Endothelial cell of umbilical vein (primary cell): ENCODE measurements around the gene AFDN. TPM values are rescaled to one million over a fixed set of nuclear protein-coding genes. Genes with fewer than 3 reads are reported as not detected.

Experiments used
- BruUV-seq: library from RNA; stranded (reverse); fragments of 400-500 nt; replicated peaks from 2 replicates; lab custom pipeline; 2021; lab: Mats Ljungman, UMichigan
- CTCF ChIA-PET: fragments of 300-600, 350-600 bp; sonication (Branson Sonifier 250); formaldehyde crosslinking; loops from one replicate; lab custom pipeline; 2021; ENCODE audit warnings: antibody characterized with exemption, inconsistent platforms; lab: Charles Lee
- POLR2A ChIA-PET: fragments of 300-600, 350-600 bp; sonication (Branson Sonifier 250); formaldehyde crosslinking; loops from one replicate; lab custom pipeline; 2021; ENCODE audit warnings: antibody characterized with exemption, inconsistent platforms; lab: Charles Lee
- DNase-seq: peaks from one replicate; pipeline ENCODE4 v3.0.0-alpha.2; 2011; ENCODE audit warnings: low read depth, low spot score
- FAIRE-seq: peaks from 2 replicates; lab custom pipeline; 2011; peaks lifted over from hg19 to GRCh38; lab: Jason Lieb, UNC
- H2AFZ ChIP-seq: 2 replicates; pipeline ENCODE4 v1.6.0; 2012; ENCODE audit warnings: low read depth, low read length, control low read depth, inconsistent platforms
- H3K27ac ChIP-seq: 2 replicates; pipeline ENCODE4 v1.5.1; 2011; ENCODE audit warnings: low read depth, mild to moderate bottlenecking, control low read depth, low read length, moderate library complexity; ENCODE audit not compliant: insufficient read depth
- H3K27me3 ChIP-seq, 2 experiments: 2 replicates each; pipeline versions ENCODE4 v1.6.0 to v1.6.1; 2011; ENCODE audit warnings: low read length in 2 of 2, mixed read lengths in 1 of 2; ENCODE audit not compliant: control insufficient read depth in 2 of 2, insufficient read depth in 2 of 2
- H3K36me3 ChIP-seq, 2 experiments: 2 replicates in 1 of 2; 3 replicates in 1 of 2; pipeline ENCODE4 v1.5.1; 2011; ENCODE audit warnings: low read length in 2 of 2, mild to moderate bottlenecking in 1 of 2, moderate library complexity in 1 of 2; ENCODE audit not compliant: control insufficient read depth in 2 of 2, insufficient read depth in 2 of 2; ENCODE audit errors: extremely low read depth in 1 of 2
- H3K4me1 ChIP-seq: 3 replicates; pipeline ENCODE4 v1.5.1; 2011; ENCODE audit warnings: mild to moderate bottlenecking, low read length; ENCODE audit not compliant: control insufficient read depth, insufficient read depth; ENCODE audit errors: extremely low read depth
- H3K4me2 ChIP-seq: 2 replicates; pipeline ENCODE4 v1.6.1; 2011; ENCODE audit warnings: low read length, control low read depth, mixed read lengths; ENCODE audit not compliant: insufficient read depth
- H3K4me3 ChIP-seq, 3 experiments: fragments of 200-600 bp in 1 of 3; sonication (generic), shearing (Covaris generic) in 1 of 3; replicated peaks in 1 of 3; 2 replicates each; pipeline ENCODE4 v1.5.1; 2011 to 2016; ENCODE audit warnings: control low read depth in 3 of 3, low read length in 3 of 3, mild to moderate bottlenecking in 2 of 3, inconsistent platforms in 1 of 3, low read depth in 1 of 3, moderate library complexity in 1 of 3; ENCODE audit not compliant: insufficient read depth in 1 of 3
- H3K79me2 ChIP-seq: 2 replicates; pipeline ENCODE4 v1.6.0; 2012; ENCODE audit warnings: low read length, inconsistent platforms; ENCODE audit not compliant: control insufficient read depth, insufficient read depth
- H3K9ac ChIP-seq: replicated peaks from 2 replicates; pipeline ENCODE3; 2011; ENCODE audit warnings: low read length, control low read depth; ENCODE audit not compliant: insufficient read depth; ENCODE audit errors: extremely low read depth
- H3K9me1 ChIP-seq: replicated peaks from 3 replicates; pipeline ENCODE4 v1.6.0; 2011; ENCODE audit warnings: mild to moderate bottlenecking, low read length; ENCODE audit not compliant: control insufficient read depth, insufficient read depth; ENCODE audit errors: extremely low read depth
- H3K9me3 ChIP-seq: replicated peaks from 2 replicates; pipeline ENCODE4 v1.5.1; 2012; ENCODE audit warnings: low read length, inconsistent platforms; ENCODE audit not compliant: control insufficient read depth, insufficient read depth
- H4K20me1 ChIP-seq: replicated peaks from 2 replicates; pipeline ENCODE3; 2011; ENCODE audit warnings: mild to moderate bottlenecking, low read length; ENCODE audit not compliant: control insufficient read depth, insufficient read depth; ENCODE audit errors: extremely low read depth
- CTCF ChIP-seq, 2 donors: IDR thresholded peaks; 1 replicate in 1 of 2; 2 replicates in 1 of 2; pipeline ENCODE4 v1.5.1; 2011; ENCODE audit warnings: low read length in 2 of 2, mild to moderate bottlenecking in 2 of 2, moderate library complexity in 2 of 2, control low read depth in 1 of 2, inconsistent platforms in 1 of 2, low read depth in 1 of 2; ENCODE audit not compliant: insufficient read depth in 1 of 2; ENCODE audit errors: extremely low read depth in 1 of 2
- EZH2 ChIP-seq: IDR thresholded peaks from 2 replicates; pipeline ENCODE4 v1.6.1; 2012; ENCODE audit warnings: borderline replicate concordance, low read depth, mild to moderate bottlenecking, moderate library complexity, low read length, inconsistent platforms; ENCODE audit not compliant: severe bottlenecking
- FOS ChIP-seq: IDR thresholded peaks from 2 replicates; pipeline ENCODE4 v1.6.1; 2011; ENCODE audit warnings: mild to moderate bottlenecking, low read length, moderate library complexity, borderline replicate concordance; ENCODE audit not compliant: insufficient read depth
- GATA2 ChIP-seq: IDR thresholded peaks from 2 replicates; pipeline ENCODE4 v1.7.0; 2011; ENCODE audit warnings: low read depth, mild to moderate bottlenecking, moderate library complexity, mixed read lengths, low read length; ENCODE audit not compliant: insufficient read length, insufficient read depth
- JUN ChIP-seq: IDR thresholded peaks from 2 replicates; pipeline ENCODE4 v1.6.1; 2011; ENCODE audit warnings: borderline replicate concordance, low read depth; ENCODE audit not compliant: insufficient read length, insufficient read depth
- MAX ChIP-seq: IDR thresholded peaks from 2 replicates; pipeline ENCODE4 v1.6.1; 2011; ENCODE audit not compliant: insufficient read depth, insufficient read length
- MYC ChIP-seq: IDR thresholded peaks from one replicate; pipeline ENCODE4 v1.6.1; 2011; ENCODE audit warnings: mild to moderate bottlenecking, low read depth, low read length
- POLR2AphosphoS5 ChIP-seq: IDR thresholded peaks from 2 replicates; pipeline ENCODE4 v1.6.1; 2012; ENCODE audit warnings: low read depth, mild to moderate bottlenecking, control low read depth, low read length, moderate library complexity; ENCODE audit not compliant: insufficient read depth
- dilution Hi-C: fragments of 300-500 bp; cut with MboI; formaldehyde crosslinking; loops from one replicate; pipeline ENCODE4 v1.15.0; 2019; ENCODE audit warnings: low sequenced_read_pairs; ENCODE audit not compliant: extremely low pct_ligation_motif_present
- intact Hi-C: fragments of 100-400 bp; cut with micrococcal nuclease; formaldehyde crosslinking; loops from one replicate; pipeline ENCODE4 v1.10.0; 2022
- polyA plus RNA-seq, 4 experiments: library from polyadenylated mRNA; depleted of rRNA in 3 of 4; stranded (reverse) in 3 of 4; unstranded in 1 of 4; fragments of >200 nt; gene quantifications; 2 replicates each; pipeline versions ENCODE4 v1.2.1 to v1.2.3, GENCODE V29; 2011 to 2012; ENCODE audit warnings: missing spikeins in 1 of 4
- total RNA-seq: library from RNA; stranded (reverse); gene quantifications from 2 replicates; pipeline ENCODE4 v1.2.3, GENCODE V29; 2021

Gene AFDN
- total and polyA plus RNA-seq, 2 donors (not counting 3 experiments of a cell fraction or from before 2014, with no cell fraction given) = 31.0 to 134 TPM

GRCh38 chr6:167848783-167849182, 22.1 kb downstream of the AFDN start:
- Histone ChIP-seq H3K9me3 (no peaks in the 10 kb centered on the region), H3K4me2 (no peak overlapping the region), H3K27me3 (no peaks in the 10 kb centered on the region), H3K4me3 (no peak overlapping the region), H3K27ac (no peak overlapping the region), H3K4me1 (peaks cover 19% of the 10 kb centered on the region), H3K36me3 (no peaks in the 10 kb centered on the region), H3K9ac (no peak overlapping the region), H2AFZ (no peak overlapping the region), H3K9me1 (no peaks in the 10 kb centered on the region), H4K20me1 (no peaks in the 10 kb centered on the region), H3K79me2 (peaks cover 64% of the 10 kb centered on the region)
- no peak for TF ChIP-seq JUN
- no peak for TF ChIP-seq MAX
- no peak for TF ChIP-seq FOS
- no peak for TF ChIP-seq POLR2AphosphoS5
- TF ChIP-seq MYC = no peak
- no peak for TF ChIP-seq EZH2
- TF ChIP-seq CTCF (IDR thresholded peaks at IDR 0.05; ENCODE audit: extremely low read depth in 1 of 2, insufficient read depth in 1 of 2, low read depth in 1 of 2, low read length in 2 of 2) = no peak
- TF ChIP-seq GATA2 = no peak
- POLR2A ChIA-PET = no interaction called here
- no peak for FAIRE-seq
- CTCF ChIA-PET = interaction anchor here (1.2 to 2.7 kb wide), 2 partner anchors 18 to 21 kb away, joined by 4 to 6 read pairs; partner anchors contain the start of gene AFDN
- dilution Hi-C loops (no loop called here), intact Hi-C loops (no loop called here)
- no peak for DNase-seq
- BruUV-seq = no TSS peak
